A673 (cell line): ENCODE measurements around the gene TSHZ1.

Source experiments
- CTCF ChIP-seq: fragments of 300-800, 200-600 bp; sonication (generic); conservative IDR thresholded peaks from 2 replicates; pipeline ENCODE4 v1.5.1; 2017; ENCODE audit warnings: low read depth, mild to moderate bottlenecking, antibody characterized with exemption, low read length, moderate library complexity, mixed read lengths
- EZH2 ChIP-seq: fragments of 200-600 bp; sonication (generic); IDR thresholded peaks from 2 replicates; pipeline ENCODE4 v1.6.1; 2017; ENCODE audit warnings: borderline replicate concordance, low read depth, mild to moderate bottlenecking, mixed read lengths, antibody characterized with exemption, low read length; ENCODE audit not compliant: poor library complexity, severe bottlenecking

GRCh38 chr18:75321431-75321830, 110.8 kb downstream of the TSHZ1 start:
- no peak for TF ChIP-seq CTCF
- no peak for TF ChIP-seq EZH2
